Mesendoderm (in vitro differentiated cells): ENCODE results near the gene DOCK7.
"Not testable (repeated sequence)": the region's sequence is repeated elsewhere in the genome, so short reads cannot be mapped to it uniquely, and the experiment has no call there.

ENCODE experiments used
- DNase-seq: peaks from one replicate; pipeline ENCODE4 v3.0.0; 2013
- H2AK5ac ChIP-seq: 2 replicates; pipeline ENCODE4 v1.6.1; 2013; ENCODE audit warnings: low read length, inconsistent platforms
- H2BK120ac ChIP-seq: 2 replicates; pipeline ENCODE4 v1.6.1; 2013; ENCODE audit warnings: low read depth, mild to moderate bottlenecking, low read length, moderate library complexity, mixed read lengths
- H2BK15ac ChIP-seq: replicated peaks from 2 replicates; pipeline ENCODE4 v1.6.1; 2013; ENCODE audit warnings: low read depth, mild to moderate bottlenecking, moderate library complexity
- H2BK5ac ChIP-seq: 2 replicates; pipeline ENCODE4 v1.6.1; 2013; ENCODE audit warnings: low read length, inconsistent platforms
- H3K18ac ChIP-seq: 2 replicates; pipeline ENCODE4 v1.6.1; 2013; ENCODE audit warnings: mild to moderate bottlenecking, low read length, mixed read lengths
- H3K23ac ChIP-seq: one replicate; pipeline ENCODE4 v1.6.1; 2013; ENCODE audit warnings: low read length
- H3K27ac ChIP-seq: 2 replicates; pipeline ENCODE4 v1.5.1; 2013; ENCODE audit warnings: low read depth, mild to moderate bottlenecking, inconsistent platforms, low read length, moderate library complexity
- H3K27me3 ChIP-seq: 2 replicates; pipeline ENCODE4 v1.6.1; 2013; ENCODE audit warnings: low read length, control low read depth, mild to moderate bottlenecking, inconsistent platforms; ENCODE audit not compliant: insufficient read depth, poor library complexity
- H3K36me3 ChIP-seq: 2 replicates; pipeline ENCODE4 v1.6.1; 2013; ENCODE audit warnings: low read length, inconsistent platforms; ENCODE audit not compliant: control insufficient read depth, insufficient read depth
- H3K4ac ChIP-seq: one replicate; pipeline ENCODE4 v1.6.1; 2013; ENCODE audit warnings: low read depth, mild to moderate bottlenecking, low read length, moderate library complexity
- H3K4me1 ChIP-seq: 2 replicates; pipeline ENCODE4 v1.6.1; 2013; ENCODE audit warnings: low read depth, low read length, inconsistent platforms; ENCODE audit not compliant: control insufficient read depth
- H3K4me2 ChIP-seq: 2 replicates; pipeline ENCODE4 v1.6.1; 2013; ENCODE audit warnings: low read length
- H3K4me3 ChIP-seq: 2 replicates; pipeline ENCODE4 v1.5.1; 2013; ENCODE audit warnings: mild to moderate bottlenecking, low read length
- H3K56ac ChIP-seq: one replicate; pipeline ENCODE4 v1.6.1; 2013; ENCODE audit warnings: low read length
- H3K79me1 ChIP-seq: 2 replicates; pipeline ENCODE4 v1.6.1; 2013; ENCODE audit warnings: low read length, inconsistent platforms
- H3K79me2 ChIP-seq: 2 replicates; pipeline ENCODE4 v1.6.1; 2013; ENCODE audit warnings: mild to moderate bottlenecking, low read length; ENCODE audit not compliant: control insufficient read depth, insufficient read depth
- H3K9ac ChIP-seq: 2 replicates; pipeline ENCODE4 v1.6.1; 2013; ENCODE audit warnings: low read length, inconsistent platforms
- H4K5ac ChIP-seq: one replicate; pipeline ENCODE4 v1.6.1; 2013; ENCODE audit warnings: low read length
- H4K8ac ChIP-seq: one replicate; pipeline ENCODE4 v1.6.1; 2013; ENCODE audit warnings: low read depth, mild to moderate bottlenecking, control low read depth, low read length, moderate library complexity
- WGBS: extraction: QIAGEN DNeasy Blood & Tissue Kit; methylation state at CpG from one replicate; pipeline ENCODE4 v1.1.7; 2013; ENCODE audit warnings: low lambda C conversion rate, missing lambda C conversion rate; ENCODE audit not compliant: insufficient coverage; ENCODE audit errors: extremely low coverage; 5-methylcytosine and 5-hydroxymethylcytosine counted together

The DOCK7 gene

DNA sequence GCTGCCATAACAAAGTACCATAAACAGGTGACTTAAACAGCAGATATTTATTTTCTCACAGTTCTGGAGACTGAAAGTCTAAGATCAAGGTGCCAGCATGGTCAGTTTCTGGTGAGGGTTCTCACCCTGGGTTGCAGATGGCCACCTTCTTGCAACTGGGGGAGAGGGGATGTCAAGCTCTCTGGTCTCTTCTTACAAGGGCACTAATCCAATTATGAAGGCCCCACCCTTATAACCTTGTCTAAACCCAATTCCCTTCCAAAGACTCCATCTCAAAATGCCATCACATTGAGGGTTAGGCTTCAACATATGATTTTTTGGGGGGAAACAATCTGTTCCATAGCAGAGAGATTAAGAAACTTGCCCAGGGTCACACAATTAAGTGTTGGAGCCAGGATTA lies 115.7 kb downstream of the DOCK7 start:
- no peak overlapping the region for H3K23ac ChIP-seq

DNA sequence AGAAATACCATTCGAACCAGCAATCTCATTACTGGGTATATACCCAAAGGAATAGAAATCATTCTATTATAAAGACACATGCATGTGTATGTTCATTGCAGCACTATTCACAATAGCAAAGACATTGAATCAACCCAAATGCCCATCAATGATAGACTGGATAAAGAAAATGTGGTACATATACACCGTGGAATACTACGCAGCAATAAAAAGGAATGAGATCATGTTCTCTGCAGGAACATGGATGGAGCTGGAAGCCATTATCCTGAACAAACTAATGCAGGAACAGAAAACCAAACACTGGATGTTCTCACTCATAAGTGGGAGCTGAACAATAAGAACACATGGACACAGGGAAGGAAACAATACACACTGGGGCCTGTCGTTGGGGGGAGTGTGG lies 116.7 kb downstream of the DOCK7 start:
- not testable (repeated sequence) for H2AK5ac ChIP-seq, H3K36me3 ChIP-seq, H4K5ac ChIP-seq, H3K18ac ChIP-seq, H3K4me3 ChIP-seq, H3K23ac ChIP-seq, H3K4me1 ChIP-seq, H2BK15ac ChIP-seq, H3K27me3 ChIP-seq, H3K4me2 ChIP-seq, H3K79me1 ChIP-seq, H4K8ac ChIP-seq, DNase-seq, H3K27ac ChIP-seq, H3K9ac ChIP-seq, H2BK120ac ChIP-seq, H3K4ac ChIP-seq, H2BK5ac ChIP-seq, H3K79me2 ChIP-seq, H3K56ac ChIP-seq
- WGBS, result no CpG with 5 or more reads among the region's 4 CpGs

More for the DNA sequence above, 115.7 kb downstream of the DOCK7 start:
- H3K4me3 ChIP-seq, result no peak overlapping the region
- H3K36me3 ChIP-seq, result no peaks in the 10 kb centered on the region
- no peak overlapping the region for H3K4me2 ChIP-seq
- no peak overlapping the region for H3K9ac ChIP-seq
- no peaks in the 10 kb centered on the region for H3K79me2 ChIP-seq
- DNase-seq, result no peak
- H4K5ac ChIP-seq, result no peak overlapping the region
- H3K18ac ChIP-seq, result no peak overlapping the region
- H3K4ac ChIP-seq, result no peak overlapping the region
- no peaks in the 10 kb centered on the region for H3K27me3 ChIP-seq
- no peaks in the 10 kb centered on the region for H3K79me1 ChIP-seq
- no peak overlapping the region for H2BK5ac ChIP-seq
- no peak overlapping the region for H2BK120ac ChIP-seq
- H3K27ac ChIP-seq, result no peak overlapping the region
- H2AK5ac ChIP-seq, result no peak overlapping the region
- no peak overlapping the region for H4K8ac ChIP-seq
- no peak overlapping the region for H3K56ac ChIP-seq
- H3K4me1 ChIP-seq, result no peaks in the 10 kb centered on the region
- H2BK15ac ChIP-seq, result no peak overlapping the region

DNA sequence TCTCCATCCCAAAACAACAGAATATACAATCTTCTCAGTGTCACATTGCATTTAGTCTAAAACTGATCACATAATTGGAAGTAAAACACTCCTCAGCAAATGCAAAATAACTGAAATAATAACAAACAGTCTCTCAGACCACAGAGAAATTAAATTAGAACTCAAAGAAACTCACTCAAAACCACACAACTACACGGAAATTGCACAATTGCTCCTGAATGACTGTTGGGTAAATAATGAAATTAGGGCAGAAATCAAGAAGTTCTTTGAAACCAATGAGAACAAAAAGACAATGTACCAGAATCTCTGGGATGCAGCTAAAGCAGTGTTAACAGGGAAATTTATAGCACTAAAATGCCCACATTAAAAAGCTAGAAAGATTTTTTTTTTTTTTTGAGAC lies 120.3 kb downstream of the DOCK7 start:
- not testable (repeated sequence) for H3K79me2 ChIP-seq, H2BK120ac ChIP-seq, H3K9ac ChIP-seq, H4K8ac ChIP-seq, H2BK15ac ChIP-seq, H3K23ac ChIP-seq, H3K4ac ChIP-seq, H3K56ac ChIP-seq, H3K79me1 ChIP-seq, H2AK5ac ChIP-seq, DNase-seq, H4K5ac ChIP-seq, H3K27me3 ChIP-seq, H2BK5ac ChIP-seq, H3K4me2 ChIP-seq, H3K4me3 ChIP-seq, H3K4me1 ChIP-seq, H3K27ac ChIP-seq, H3K36me3 ChIP-seq, H3K18ac ChIP-seq
- WGBS, result no CpG with 5 or more reads among the region's 1 CpG

DNA sequence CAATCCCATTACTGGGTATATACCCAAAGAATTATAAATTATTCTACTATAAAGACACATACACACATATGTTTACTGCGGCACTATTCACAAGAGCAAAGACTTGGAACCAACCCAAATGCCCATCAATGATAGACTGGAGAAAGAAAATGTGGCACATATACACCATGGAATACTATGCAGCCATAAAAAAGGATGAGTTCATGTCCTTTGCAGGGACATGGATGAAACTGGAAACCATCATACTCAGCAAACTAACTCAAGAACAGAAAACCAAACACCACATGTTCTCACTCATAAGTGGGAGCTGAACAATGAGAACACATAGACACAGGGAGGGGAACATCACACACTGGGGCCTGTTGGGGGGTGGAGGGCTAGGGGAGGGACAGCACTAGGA lies 121.0 kb downstream of the DOCK7 start:
- not testable (repeated sequence) for H4K5ac ChIP-seq, H3K18ac ChIP-seq, H4K8ac ChIP-seq, H3K79me1 ChIP-seq, H2BK120ac ChIP-seq, H3K79me2 ChIP-seq, H2BK5ac ChIP-seq, H3K9ac ChIP-seq, DNase-seq, H3K36me3 ChIP-seq, H3K56ac ChIP-seq, H3K4me1 ChIP-seq, H3K27ac ChIP-seq, H3K4ac ChIP-seq, H2AK5ac ChIP-seq, H3K27me3 ChIP-seq, H3K4me3 ChIP-seq, H2BK15ac ChIP-seq, H3K23ac ChIP-seq, H3K4me2 ChIP-seq
- no CpG with 5 or more reads among the region's 1 CpG for whole genome bisulfite sequencing

DNA sequence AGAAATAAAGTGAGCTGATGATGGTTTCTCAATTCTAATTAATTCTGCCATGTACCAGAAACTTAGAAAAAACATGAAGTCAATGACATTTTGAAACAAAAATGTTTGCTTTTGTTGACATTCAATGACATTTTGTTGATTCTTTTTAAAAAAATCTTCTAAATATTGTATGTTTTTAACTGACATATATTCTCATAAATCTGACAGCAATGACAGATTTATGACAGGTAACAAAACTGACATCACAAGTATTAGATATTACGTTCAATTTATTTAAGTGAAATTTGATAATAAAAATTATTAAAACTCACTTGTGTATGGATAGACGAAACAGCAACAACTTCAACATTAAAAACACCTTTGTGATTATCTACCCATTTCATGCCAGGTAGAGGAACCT lies 126.9 kb downstream of the DOCK7 start:
- no peak overlapping the region for H2BK5ac ChIP-seq
- no peak overlapping the region for H4K8ac ChIP-seq
- no peak overlapping the region for H3K4ac ChIP-seq
- no peak overlapping the region for H2BK15ac ChIP-seq
- H3K56ac ChIP-seq, result no peak overlapping the region
- no peaks in the 10 kb centered on the region for H3K27me3 ChIP-seq
- no peaks in the 10 kb centered on the region for H3K36me3 ChIP-seq
- no peak overlapping the region for H2AK5ac ChIP-seq
- H3K27ac ChIP-seq, result no peak overlapping the region
- DNase-seq, result no peak
- H3K4me3 ChIP-seq, result no peak overlapping the region
- no peak overlapping the region for H3K18ac ChIP-seq
- WGBS, result no CpG with 5 or more reads among the region's 2 CpGs
- no peak overlapping the region for H3K4me2 ChIP-seq
- H3K79me1 ChIP-seq, result no peaks in the 10 kb centered on the region
- no peak overlapping the region for H3K9ac ChIP-seq
- H2BK120ac ChIP-seq, result no peak overlapping the region
- H4K5ac ChIP-seq, result no peak overlapping the region
- H3K23ac ChIP-seq, result no peak overlapping the region
- no peaks in the 10 kb centered on the region for H3K4me1 ChIP-seq
- H3K79me2 ChIP-seq, result no peaks in the 10 kb centered on the region

DNA sequence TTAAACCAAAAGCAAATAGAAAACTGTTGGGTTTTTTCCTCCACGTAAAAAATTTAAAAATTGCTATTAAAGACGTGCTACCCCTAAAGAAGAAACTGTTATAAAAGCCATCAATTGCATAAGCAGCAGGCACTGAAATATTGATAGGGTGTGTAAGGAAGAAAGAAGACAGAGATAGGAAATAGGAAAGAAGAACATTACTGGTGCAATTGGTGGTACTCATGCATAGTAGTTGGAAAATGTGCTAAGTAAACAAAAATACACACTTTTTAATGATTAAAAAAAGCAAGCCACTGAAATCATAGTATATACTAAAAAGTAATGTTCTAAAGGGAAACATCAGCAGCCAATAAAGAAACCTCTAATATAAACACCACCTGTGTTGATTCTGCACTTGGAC lies 143.6 kb downstream of the DOCK7 start:
- H2BK120ac ChIP-seq, result no peak overlapping the region
- H3K79me1 ChIP-seq, result no peaks in the 10 kb centered on the region
- WGBS, result no CpG with 5 or more reads among the region's 2 CpGs
- no peak overlapping the region for H3K56ac ChIP-seq
- H3K27me3 ChIP-seq, result no peaks in the 10 kb centered on the region
- H3K4me2 ChIP-seq, result no peak overlapping the region
- H3K9ac ChIP-seq, result no peak overlapping the region
- H2BK15ac ChIP-seq, result no peak overlapping the region
- H3K18ac ChIP-seq, result no peak overlapping the region
- no peak overlapping the region for H3K27ac ChIP-seq
- H3K4me3 ChIP-seq, result no peak overlapping the region
- no peak overlapping the region for H3K23ac ChIP-seq
- no peak overlapping the region for H2AK5ac ChIP-seq
- no peaks in the 10 kb centered on the region for H3K79me2 ChIP-seq
- DNase-seq, result no peak
- no peak overlapping the region for H3K4ac ChIP-seq
- no peaks in the 10 kb centered on the region for H3K4me1 ChIP-seq
- H4K8ac ChIP-seq, result no peak overlapping the region
- no peak overlapping the region for H4K5ac ChIP-seq
- H3K36me3 ChIP-seq, result no peaks in the 10 kb centered on the region
- H2BK5ac ChIP-seq, result no peak overlapping the region
